Endothelial cell of umbilical vein (primary cell): Measurements from ENCODE around the gene NHSL2. TPM values are rescaled to one million over a fixed set of nuclear protein-coding genes. Genes with fewer than 3 reads are reported as not detected.

Experiments
- BruUV-seq: library from RNA; stranded (reverse); fragments of 400-500 nt; replicated peaks from 2 replicates; lab custom pipeline; 2021; lab: Mats Ljungman, UMichigan
- CTCF ChIA-PET: fragments of 300-600, 350-600 bp; sonication (Branson Sonifier 250); formaldehyde crosslinking; loops from one replicate; lab custom pipeline; 2021; ENCODE audit warnings: antibody characterized with exemption, inconsistent platforms; lab: Charles Lee
- POLR2A ChIA-PET: fragments of 300-600, 350-600 bp; sonication (Branson Sonifier 250); formaldehyde crosslinking; loops from one replicate; lab custom pipeline; 2021; ENCODE audit warnings: antibody characterized with exemption, inconsistent platforms; lab: Charles Lee
- DNase-seq: peaks from one replicate; pipeline ENCODE4 v3.0.0-alpha.2; 2011; ENCODE audit warnings: low read depth, low spot score
- FAIRE-seq: peaks from 2 replicates; lab custom pipeline; 2011; peaks lifted over from hg19 to GRCh38; lab: Jason Lieb, UNC
- H2AFZ ChIP-seq: 2 replicates; pipeline ENCODE4 v1.6.0; 2012; ENCODE audit warnings: low read depth, low read length, control low read depth, inconsistent platforms
- H3K27ac ChIP-seq: 2 replicates; pipeline ENCODE4 v1.5.1; 2011; ENCODE audit warnings: low read depth, mild to moderate bottlenecking, control low read depth, low read length, moderate library complexity; ENCODE audit not compliant: insufficient read depth
- H3K27me3 ChIP-seq, 2 experiments: 2 replicates each; pipeline versions ENCODE4 v1.6.0 to v1.6.1; 2011; ENCODE audit warnings: low read length in 2 of 2, mixed read lengths in 1 of 2; ENCODE audit not compliant: control insufficient read depth in 2 of 2, insufficient read depth in 2 of 2
- H3K36me3 ChIP-seq, 2 experiments: 2 replicates in 1 of 2; 3 replicates in 1 of 2; pipeline ENCODE4 v1.5.1; 2011; ENCODE audit warnings: low read length in 2 of 2, mild to moderate bottlenecking in 1 of 2, moderate library complexity in 1 of 2; ENCODE audit not compliant: control insufficient read depth in 2 of 2, insufficient read depth in 2 of 2; ENCODE audit errors: extremely low read depth in 1 of 2
- H3K4me1 ChIP-seq: 3 replicates; pipeline ENCODE4 v1.5.1; 2011; ENCODE audit warnings: mild to moderate bottlenecking, low read length; ENCODE audit not compliant: control insufficient read depth, insufficient read depth; ENCODE audit errors: extremely low read depth
- H3K4me2 ChIP-seq: 2 replicates; pipeline ENCODE4 v1.6.1; 2011; ENCODE audit warnings: low read length, control low read depth, mixed read lengths; ENCODE audit not compliant: insufficient read depth
- H3K4me3 ChIP-seq, 3 experiments: fragments of 200-600 bp in 1 of 3; sonication (generic), shearing (Covaris generic) in 1 of 3; replicated peaks in 1 of 3; 2 replicates each; pipeline ENCODE4 v1.5.1; 2011 to 2016; ENCODE audit warnings: control low read depth in 3 of 3, low read length in 3 of 3, mild to moderate bottlenecking in 2 of 3, inconsistent platforms in 1 of 3, low read depth in 1 of 3, moderate library complexity in 1 of 3; ENCODE audit not compliant: insufficient read depth in 1 of 3
- H3K79me2 ChIP-seq: 2 replicates; pipeline ENCODE4 v1.6.0; 2012; ENCODE audit warnings: low read length, inconsistent platforms; ENCODE audit not compliant: control insufficient read depth, insufficient read depth
- H3K9ac ChIP-seq: replicated peaks from 2 replicates; pipeline ENCODE3; 2011; ENCODE audit warnings: low read length, control low read depth; ENCODE audit not compliant: insufficient read depth; ENCODE audit errors: extremely low read depth
- H3K9me1 ChIP-seq: replicated peaks from 3 replicates; pipeline ENCODE4 v1.6.0; 2011; ENCODE audit warnings: mild to moderate bottlenecking, low read length; ENCODE audit not compliant: control insufficient read depth, insufficient read depth; ENCODE audit errors: extremely low read depth
- H3K9me3 ChIP-seq: replicated peaks from 2 replicates; pipeline ENCODE4 v1.5.1; 2012; ENCODE audit warnings: low read length, inconsistent platforms; ENCODE audit not compliant: control insufficient read depth, insufficient read depth
- H4K20me1 ChIP-seq: replicated peaks from 2 replicates; pipeline ENCODE3; 2011; ENCODE audit warnings: mild to moderate bottlenecking, low read length; ENCODE audit not compliant: control insufficient read depth, insufficient read depth; ENCODE audit errors: extremely low read depth
- EZH2 ChIP-seq: IDR thresholded peaks from 2 replicates; pipeline ENCODE4 v1.6.1; 2012; ENCODE audit warnings: borderline replicate concordance, low read depth, mild to moderate bottlenecking, moderate library complexity, low read length, inconsistent platforms; ENCODE audit not compliant: severe bottlenecking
- FOS ChIP-seq: IDR thresholded peaks from 2 replicates; pipeline ENCODE4 v1.6.1; 2011; ENCODE audit warnings: mild to moderate bottlenecking, low read length, moderate library complexity, borderline replicate concordance; ENCODE audit not compliant: insufficient read depth
- GATA2 ChIP-seq: IDR thresholded peaks from 2 replicates; pipeline ENCODE4 v1.7.0; 2011; ENCODE audit warnings: low read depth, mild to moderate bottlenecking, moderate library complexity, mixed read lengths, low read length; ENCODE audit not compliant: insufficient read length, insufficient read depth
- JUN ChIP-seq: IDR thresholded peaks from 2 replicates; pipeline ENCODE4 v1.6.1; 2011; ENCODE audit warnings: borderline replicate concordance, low read depth; ENCODE audit not compliant: insufficient read length, insufficient read depth
- MYC ChIP-seq: IDR thresholded peaks from one replicate; pipeline ENCODE4 v1.6.1; 2011; ENCODE audit warnings: mild to moderate bottlenecking, low read depth, low read length
- POLR2A ChIP-seq: IDR thresholded peaks from 2 replicates; pipeline ENCODE4 v1.6.1; 2012; ENCODE audit warnings: low read depth, mild to moderate bottlenecking, control low read depth, low read length
- POLR2AphosphoS5 ChIP-seq: IDR thresholded peaks from 2 replicates; pipeline ENCODE4 v1.6.1; 2012; ENCODE audit warnings: low read depth, mild to moderate bottlenecking, control low read depth, low read length, moderate library complexity; ENCODE audit not compliant: insufficient read depth
- dilution Hi-C: fragments of 300-500 bp; cut with MboI; formaldehyde crosslinking; loops from one replicate; pipeline ENCODE4 v1.15.0; 2019; ENCODE audit warnings: low sequenced_read_pairs; ENCODE audit not compliant: extremely low pct_ligation_motif_present
- intact Hi-C: fragments of 100-400 bp; cut with micrococcal nuclease; formaldehyde crosslinking; loops from one replicate; pipeline ENCODE4 v1.10.0; 2022
- polyA plus RNA-seq, 4 experiments: library from polyadenylated mRNA; depleted of rRNA in 3 of 4; stranded (reverse) in 3 of 4; unstranded in 1 of 4; fragments of >200 nt; gene quantifications; 2 replicates each; pipeline versions ENCODE4 v1.2.1 to v1.2.3, GENCODE V29; 2011 to 2012; ENCODE audit warnings: missing spikeins in 1 of 4
- total RNA-seq: library from RNA; stranded (reverse); gene quantifications from 2 replicates; pipeline ENCODE4 v1.2.3, GENCODE V29; 2021
- TF ChIP-seq, protein P1 (sequence below), 2 donors: IDR thresholded peaks; 1 replicate in 1 of 2; 2 replicates in 1 of 2; pipeline ENCODE4 v1.5.1; 2011; ENCODE audit warnings: low read length in 2 of 2, mild to moderate bottlenecking in 2 of 2, moderate library complexity in 2 of 2, control low read depth in 1 of 2, inconsistent platforms in 1 of 2, low read depth in 1 of 2; ENCODE audit not compliant: insufficient read depth in 1 of 2; ENCODE audit errors: extremely low read depth in 1 of 2
- TF ChIP-seq, protein P2 (sequence below): IDR thresholded peaks from 2 replicates; pipeline ENCODE4 v1.6.1; 2011; ENCODE audit not compliant: insufficient read depth, insufficient read length

Gene NHSL2
- total and polyA plus RNA-seq, 2 donors (not counting 3 experiments of a cell fraction or from before 2014, with no cell fraction given), result 23.5 to 49.9 TPM

DNA sequence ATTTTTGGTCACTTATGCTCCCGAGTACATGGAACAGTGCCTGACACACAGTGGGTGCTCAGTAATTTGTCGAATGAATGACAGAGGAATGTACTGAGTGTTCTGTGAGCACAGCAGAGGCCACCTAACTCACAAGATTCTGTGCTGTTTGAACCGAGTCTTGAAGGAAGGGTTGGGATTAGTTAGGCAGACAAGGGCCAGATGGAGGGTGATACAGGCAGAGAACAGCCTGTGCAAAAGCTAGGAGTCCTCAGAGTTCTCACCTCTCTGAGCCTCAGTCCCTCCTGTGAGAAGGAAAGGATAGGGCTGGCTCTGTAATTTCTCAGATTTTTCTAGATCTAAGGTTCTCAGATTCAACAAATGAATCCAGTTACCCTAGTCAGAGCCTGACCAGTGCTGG is 108.8 kb downstream of the NHSL2 start:
- H3K27ac ChIP-seq, result no peak overlapping the region
- intact Hi-C loops (no loop called here), dilution Hi-C loops (no loop called here)
- H3K9me1 ChIP-seq, result no peaks in the 10 kb centered on the region
- no peaks in the 10 kb centered on the region for H3K36me3 ChIP-seq
- DNase-seq (no peak), FAIRE-seq (no peak)
- no peaks in the 10 kb centered on the region for H3K79me2 ChIP-seq
- no peak overlapping the region for H3K4me3 ChIP-seq
- H3K4me1 ChIP-seq, result peaks cover 8% of the 10 kb centered on the region
- TF ChIP-seq FOS, result no peak
- no peak for TF ChIP-seq EZH2
- TF ChIP-seq POLR2AphosphoS5, result no peak
- no peak for TF ChIP-seq MYC
- TF ChIP-seq GATA2, result no peak
- no peak for TF ChIP-seq POLR2A
- TF ChIP-seq, protein P1, sequence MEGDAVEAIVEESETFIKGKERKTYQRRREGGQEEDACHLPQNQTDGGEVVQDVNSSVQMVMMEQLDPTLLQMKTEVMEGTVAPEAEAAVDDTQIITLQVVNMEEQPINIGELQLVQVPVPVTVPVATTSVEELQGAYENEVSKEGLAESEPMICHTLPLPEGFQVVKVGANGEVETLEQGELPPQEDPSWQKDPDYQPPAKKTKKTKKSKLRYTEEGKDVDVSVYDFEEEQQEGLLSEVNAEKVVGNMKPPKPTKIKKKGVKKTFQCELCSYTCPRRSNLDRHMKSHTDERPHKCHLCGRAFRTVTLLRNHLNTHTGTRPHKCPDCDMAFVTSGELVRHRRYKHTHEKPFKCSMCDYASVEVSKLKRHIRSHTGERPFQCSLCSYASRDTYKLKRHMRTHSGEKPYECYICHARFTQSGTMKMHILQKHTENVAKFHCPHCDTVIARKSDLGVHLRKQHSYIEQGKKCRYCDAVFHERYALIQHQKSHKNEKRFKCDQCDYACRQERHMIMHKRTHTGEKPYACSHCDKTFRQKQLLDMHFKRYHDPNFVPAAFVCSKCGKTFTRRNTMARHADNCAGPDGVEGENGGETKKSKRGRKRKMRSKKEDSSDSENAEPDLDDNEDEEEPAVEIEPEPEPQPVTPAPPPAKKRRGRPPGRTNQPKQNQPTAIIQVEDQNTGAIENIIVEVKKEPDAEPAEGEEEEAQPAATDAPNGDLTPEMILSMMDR (IDR thresholded peaks at IDR 0.05; ENCODE audit: extremely low read depth in 1 of 2, insufficient read depth in 1 of 2, low read depth in 1 of 2, low read length in 2 of 2), result no peak
- TF ChIP-seq, protein P2, sequence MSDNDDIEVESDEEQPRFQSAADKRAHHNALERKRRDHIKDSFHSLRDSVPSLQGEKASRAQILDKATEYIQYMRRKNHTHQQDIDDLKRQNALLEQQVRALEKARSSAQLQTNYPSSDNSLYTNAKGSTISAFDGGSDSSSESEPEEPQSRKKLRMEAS, result no peak
- no peak for TF ChIP-seq JUN
- POLR2A ChIA-PET, result interaction anchor here (1.2 kb wide), 1 partner anchor 107 kb away, joined by 3 read pairs; no protein-coding TSS in a partner anchor
- H2AFZ ChIP-seq, result no peak overlapping the region
- H4K20me1 ChIP-seq, result no peaks in the 10 kb centered on the region
- CTCF ChIA-PET, result interaction anchor here (1.2 to 7.3 kb wide), 9 partner anchors 10 to 113 kb away, joined by 3 to 122 read pairs (median 7); partner anchors contain the start of gene RTL5
- H3K27me3 ChIP-seq, result no peaks in the 10 kb centered on the region
- no peak overlapping the region for H3K9ac ChIP-seq
- H3K9me3 ChIP-seq, result no peaks in the 10 kb centered on the region
- H3K4me2 ChIP-seq, result no peak overlapping the region
- no TSS peak for BruUV-seq
